Measurements from ENCODE around the gene TNK1. TPM values are rescaled to one million over a fixed set of nuclear protein-coding genes. Genes with fewer than 3 reads are reported as not detected.
A peak's percentile ranks its signal among the peaks of the same experiment; 100 is the strongest.

Gene TNK1
- total RNA-seq, 1 donor from 2014 or later, result 13.3 TPM

DNA sequence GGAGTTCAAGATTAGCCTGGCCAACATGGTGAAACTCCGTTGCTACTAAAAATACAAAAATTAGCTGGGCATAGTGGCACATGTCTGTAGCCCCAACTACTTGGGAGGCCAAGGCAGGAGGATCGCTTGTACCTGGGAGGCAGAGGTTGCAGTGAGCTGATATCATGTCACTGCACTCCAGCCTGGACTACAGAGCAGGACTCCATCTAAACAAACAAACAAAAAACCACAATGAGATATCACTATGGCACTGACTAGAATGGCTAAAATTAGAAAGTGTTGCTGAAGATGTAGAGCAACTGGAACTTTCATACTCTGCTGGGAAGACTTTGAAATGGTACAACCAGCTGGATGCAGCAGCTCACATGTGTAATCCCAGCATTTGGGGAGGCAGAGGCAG is 6.5 kb upstream of the TNK1 start:
- TF ChIP-seq, protein P1, sequence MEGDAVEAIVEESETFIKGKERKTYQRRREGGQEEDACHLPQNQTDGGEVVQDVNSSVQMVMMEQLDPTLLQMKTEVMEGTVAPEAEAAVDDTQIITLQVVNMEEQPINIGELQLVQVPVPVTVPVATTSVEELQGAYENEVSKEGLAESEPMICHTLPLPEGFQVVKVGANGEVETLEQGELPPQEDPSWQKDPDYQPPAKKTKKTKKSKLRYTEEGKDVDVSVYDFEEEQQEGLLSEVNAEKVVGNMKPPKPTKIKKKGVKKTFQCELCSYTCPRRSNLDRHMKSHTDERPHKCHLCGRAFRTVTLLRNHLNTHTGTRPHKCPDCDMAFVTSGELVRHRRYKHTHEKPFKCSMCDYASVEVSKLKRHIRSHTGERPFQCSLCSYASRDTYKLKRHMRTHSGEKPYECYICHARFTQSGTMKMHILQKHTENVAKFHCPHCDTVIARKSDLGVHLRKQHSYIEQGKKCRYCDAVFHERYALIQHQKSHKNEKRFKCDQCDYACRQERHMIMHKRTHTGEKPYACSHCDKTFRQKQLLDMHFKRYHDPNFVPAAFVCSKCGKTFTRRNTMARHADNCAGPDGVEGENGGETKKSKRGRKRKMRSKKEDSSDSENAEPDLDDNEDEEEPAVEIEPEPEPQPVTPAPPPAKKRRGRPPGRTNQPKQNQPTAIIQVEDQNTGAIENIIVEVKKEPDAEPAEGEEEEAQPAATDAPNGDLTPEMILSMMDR (IDR thresholded peaks at IDR 0.05; ENCODE audit: insufficient read depth, low read length, poor library complexity, severe bottlenecking), result no peak

DNA sequence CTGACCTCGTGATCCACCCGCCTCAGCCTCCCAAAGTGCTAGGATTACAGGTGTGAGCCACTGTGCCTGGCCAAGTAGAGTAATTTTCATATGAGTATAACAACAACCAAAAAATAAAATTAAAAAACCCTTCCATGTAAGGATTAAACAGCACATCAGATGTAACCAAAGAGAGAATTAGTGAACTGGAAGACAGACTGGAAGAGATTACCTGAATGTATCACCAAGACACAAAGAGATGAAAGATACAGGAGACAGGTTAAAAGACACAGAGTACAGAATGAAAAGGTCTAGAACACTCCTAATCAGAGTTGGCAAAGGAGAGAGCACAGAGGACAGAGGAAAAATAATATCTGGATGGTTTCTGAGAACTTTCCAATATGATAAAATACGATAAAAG is 1.8 kb upstream of the TNK1 start:
- no peak overlapping the region for H3K4me3 ChIP-seq (ENCODE audit: low read depth, low read length)
- TF ChIP-seq, protein P1 (IDR thresholded peaks at IDR 0.05; ENCODE audit: insufficient read depth, low read length, poor library complexity, severe bottlenecking), result no peak
- H3K27me3 ChIP-seq (ENCODE audit: control insufficient read depth, insufficient read depth, low read length), result no peaks in the 10 kb centered on the region
- H3K36me3 ChIP-seq (ENCODE audit: control insufficient read depth, insufficient read depth, low read length), result no peaks in the 10 kb centered on the region
- no peak for DNase-seq (ENCODE audit: low read depth)

More for the DNA sequence above, 6.5 kb upstream of the TNK1 start:
- no peaks in the 10 kb centered on the region for H3K36me3 ChIP-seq (ENCODE audit: control insufficient read depth, insufficient read depth, low read length)
- H3K4me3 ChIP-seq (ENCODE audit: low read depth, low read length), result no peak overlapping the region
- no peaks in the 10 kb centered on the region for H3K27me3 ChIP-seq (ENCODE audit: control insufficient read depth, insufficient read depth, low read length)
- no peak for DNase-seq (ENCODE audit: low read depth)

DNA sequence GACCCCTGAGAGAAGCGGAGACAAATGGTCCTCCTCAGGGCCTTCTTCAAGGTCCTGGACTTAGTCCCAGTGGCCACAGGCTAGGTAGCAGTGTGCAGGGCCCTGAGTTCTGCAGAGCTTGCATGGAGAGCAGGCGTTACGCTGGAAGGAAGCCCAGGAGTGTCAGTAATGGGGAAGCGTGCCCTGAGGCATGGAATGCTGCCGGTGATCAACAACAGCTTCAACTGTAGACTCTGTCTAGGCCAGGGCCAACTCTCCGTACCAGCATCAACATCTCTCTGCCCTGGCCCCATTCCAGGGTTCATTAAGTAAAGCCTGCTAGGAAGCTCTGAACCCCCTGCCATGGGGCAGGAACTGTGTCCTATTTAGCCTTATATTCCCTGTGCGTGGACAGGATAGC is 568 bp upstream of the TNK1 start:
- Histone ChIP-seq H3K27me3 (ENCODE audit: control insufficient read depth, insufficient read depth, low read length) (no peaks in the 10 kb centered on the region), H3K36me3 (ENCODE audit: control insufficient read depth, insufficient read depth, low read length) (no peaks in the 10 kb centered on the region), H3K4me3 (ENCODE audit: low read depth, low read length) (peak overlapping the region; percentile 53)
- TF ChIP-seq, protein P1 (IDR thresholded peaks at IDR 0.05; ENCODE audit: insufficient read depth, low read length, poor library complexity, severe bottlenecking), result no peak
- DNase-seq (ENCODE audit: low read depth), result no peak

DNA sequence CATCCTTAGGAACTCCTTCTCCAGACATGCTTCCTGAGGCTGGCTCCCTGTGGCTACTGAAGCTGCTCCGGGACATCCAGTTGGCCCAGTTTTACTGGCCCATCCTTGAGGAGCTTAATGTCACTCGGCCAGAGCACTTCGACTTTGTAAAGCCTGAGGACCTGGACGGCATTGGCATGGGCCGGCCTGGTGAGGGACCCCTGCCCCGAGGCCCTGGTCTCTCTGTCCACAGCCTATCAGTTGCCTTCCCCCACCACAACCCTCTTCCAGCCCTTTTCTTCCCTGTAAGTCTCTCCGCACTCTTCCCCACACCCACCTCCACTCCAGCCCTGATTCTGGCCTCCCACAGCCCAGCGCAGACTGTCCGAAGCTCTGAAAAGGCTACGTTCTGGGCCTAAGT is 2.0 kb downstream of the TNK1 start:
- Histone ChIP-seq H3K36me3 (ENCODE audit: control insufficient read depth, insufficient read depth, low read length) (no peaks in the 10 kb centered on the region), H3K4me3 (ENCODE audit: low read depth, low read length) (no peak overlapping the region), H3K27me3 (ENCODE audit: control insufficient read depth, insufficient read depth, low read length) (no peaks in the 10 kb centered on the region)
- TF ChIP-seq, protein P1 (IDR thresholded peaks at IDR 0.05; ENCODE audit: insufficient read depth, low read length, poor library complexity, severe bottlenecking), result no peak
- no peak for DNase-seq (ENCODE audit: low read depth)

DNA sequence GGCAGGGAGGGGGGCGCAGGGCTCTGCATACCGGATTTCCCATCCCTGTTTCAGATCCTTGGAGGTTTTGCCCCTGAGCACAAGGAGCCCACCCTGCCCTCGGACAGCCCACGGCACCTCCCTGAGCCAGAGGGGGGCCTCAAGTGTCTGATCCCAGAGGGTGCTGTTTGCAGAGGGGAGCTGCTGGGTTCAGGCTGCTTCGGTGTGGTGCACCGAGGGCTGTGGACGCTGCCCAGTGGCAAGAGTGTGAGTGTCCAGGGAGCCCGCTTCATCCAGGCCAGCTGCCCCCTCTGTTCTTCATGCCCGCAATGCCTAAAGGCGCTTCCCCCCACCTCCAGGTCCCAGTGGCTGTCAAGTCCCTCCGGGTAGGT is 2.5 kb downstream of the TNK1 start:
- Histone ChIP-seq H3K36me3 (ENCODE audit: control insufficient read depth, insufficient read depth, low read length) (no peaks in the 10 kb centered on the region), H3K27me3 (ENCODE audit: control insufficient read depth, insufficient read depth, low read length) (no peaks in the 10 kb centered on the region), H3K4me3 (ENCODE audit: low read depth, low read length) (no peak overlapping the region)
- no peak for DNase-seq (ENCODE audit: low read depth)
- TF ChIP-seq, protein P1 (IDR thresholded peaks at IDR 0.05; ENCODE audit: insufficient read depth, low read length, poor library complexity, severe bottlenecking), result no peak

DNA sequence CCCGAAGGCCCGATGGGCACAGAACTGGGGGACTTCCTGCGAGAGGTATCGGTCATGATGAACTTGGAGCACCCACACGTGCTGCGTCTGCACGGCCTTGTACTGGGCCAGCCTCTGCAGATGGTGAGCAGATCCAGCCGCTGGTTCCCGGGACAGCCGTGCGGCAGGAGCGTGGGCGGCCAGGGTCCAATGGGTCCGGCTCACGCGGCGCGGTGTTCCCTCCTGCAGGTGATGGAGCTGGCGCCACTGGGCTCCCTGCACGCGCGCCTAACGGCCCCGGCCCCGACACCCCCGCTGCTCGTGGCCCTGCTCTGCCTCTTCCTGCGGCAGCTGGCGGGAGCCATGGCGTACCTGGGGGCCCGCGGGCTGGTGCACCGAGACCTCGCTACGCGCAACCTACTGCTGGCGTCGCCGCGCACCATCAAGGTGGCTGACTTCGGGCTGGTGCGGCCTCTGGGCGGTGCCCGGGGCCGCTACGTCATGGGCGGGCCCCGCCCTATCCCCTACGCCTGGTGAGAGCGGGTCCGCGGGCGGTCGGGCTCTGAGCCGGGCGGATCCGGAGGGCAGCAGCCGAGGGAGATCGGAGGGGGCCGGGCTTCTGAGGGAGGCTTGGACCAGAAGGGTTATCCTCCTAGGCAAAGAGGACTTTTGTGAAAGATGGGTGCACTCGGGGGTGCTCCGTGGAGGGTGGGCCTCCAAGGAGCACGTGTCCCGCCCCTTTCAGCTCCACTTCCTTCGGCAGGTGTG is 3.0 kb downstream of the TNK1 start:
- Histone ChIP-seq H3K27me3 (ENCODE audit: control insufficient read depth, insufficient read depth, low read length) (no peaks in the 10 kb centered on the region), H3K4me3 (ENCODE audit: low read depth, low read length) (peak overlapping the region; percentile 28), H3K36me3 (ENCODE audit: control insufficient read depth, insufficient read depth, low read length) (no peaks in the 10 kb centered on the region)
- DNase-seq (ENCODE audit: low read depth), result no peak
- TF ChIP-seq, protein P1 (IDR thresholded peaks at IDR 0.05; ENCODE audit: insufficient read depth, low read length, poor library complexity, severe bottlenecking), result no peak
